Testis (tissue), 2 donors: ENCODE results near the gene CD276.

Source experiments
- POLR2A ChIP-seq: fragments of 450-650 bp; IDR thresholded peaks from one replicate; pipeline ENCODE4 v1.6.1; 2017; ENCODE audit warnings: antibody characterized with exemption, mild to moderate bottlenecking, moderate library complexity
- TF ChIP-seq, protein P1 (sequence below), 3 experiments: fragments of 450-650 bp in 2 of 3; fragments of 200-600 bp in 1 of 3; sonication (generic) in 1 of 3; IDR thresholded peaks; one replicate each; pipeline ENCODE4 v1.5.1; 2016 to 2019; ENCODE audit warnings: antibody characterized with exemption in 3 of 3, mild to moderate bottlenecking in 2 of 3, moderate library complexity in 1 of 3

- TF ChIP-seq, protein P1, sequence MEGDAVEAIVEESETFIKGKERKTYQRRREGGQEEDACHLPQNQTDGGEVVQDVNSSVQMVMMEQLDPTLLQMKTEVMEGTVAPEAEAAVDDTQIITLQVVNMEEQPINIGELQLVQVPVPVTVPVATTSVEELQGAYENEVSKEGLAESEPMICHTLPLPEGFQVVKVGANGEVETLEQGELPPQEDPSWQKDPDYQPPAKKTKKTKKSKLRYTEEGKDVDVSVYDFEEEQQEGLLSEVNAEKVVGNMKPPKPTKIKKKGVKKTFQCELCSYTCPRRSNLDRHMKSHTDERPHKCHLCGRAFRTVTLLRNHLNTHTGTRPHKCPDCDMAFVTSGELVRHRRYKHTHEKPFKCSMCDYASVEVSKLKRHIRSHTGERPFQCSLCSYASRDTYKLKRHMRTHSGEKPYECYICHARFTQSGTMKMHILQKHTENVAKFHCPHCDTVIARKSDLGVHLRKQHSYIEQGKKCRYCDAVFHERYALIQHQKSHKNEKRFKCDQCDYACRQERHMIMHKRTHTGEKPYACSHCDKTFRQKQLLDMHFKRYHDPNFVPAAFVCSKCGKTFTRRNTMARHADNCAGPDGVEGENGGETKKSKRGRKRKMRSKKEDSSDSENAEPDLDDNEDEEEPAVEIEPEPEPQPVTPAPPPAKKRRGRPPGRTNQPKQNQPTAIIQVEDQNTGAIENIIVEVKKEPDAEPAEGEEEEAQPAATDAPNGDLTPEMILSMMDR (IDR thresholded peaks at IDR 0.05), result no peak
- TF ChIP-seq POLR2A, result no peak
These were observed 10.2 kb downstream of the CD276 start for GRCh38 chr15:73694419-73694818.
